ENCODE measurements around the gene ARPP21.

The ARPP21 gene

DNA sequence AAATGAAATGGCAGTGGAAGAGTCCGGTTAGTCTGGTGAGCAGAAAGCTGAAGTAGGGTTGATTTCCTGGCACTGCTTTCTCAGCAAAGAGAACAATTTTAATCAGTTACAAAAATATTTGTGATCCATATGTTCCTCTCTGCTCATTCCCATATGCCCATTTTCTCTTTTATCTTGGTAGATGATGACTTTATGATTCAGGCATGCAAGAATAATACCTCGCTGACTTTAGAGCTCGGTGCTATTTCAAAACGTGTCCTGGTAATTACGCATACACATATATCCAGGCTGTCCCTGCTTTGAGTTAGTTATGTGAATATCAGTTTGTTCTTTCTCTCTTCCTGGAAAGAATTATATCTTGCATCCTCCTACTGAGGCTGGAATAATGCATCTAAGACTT is 38.5 kb downstream of the ARPP21 start:
- no peak for DNase-seq

DNA sequence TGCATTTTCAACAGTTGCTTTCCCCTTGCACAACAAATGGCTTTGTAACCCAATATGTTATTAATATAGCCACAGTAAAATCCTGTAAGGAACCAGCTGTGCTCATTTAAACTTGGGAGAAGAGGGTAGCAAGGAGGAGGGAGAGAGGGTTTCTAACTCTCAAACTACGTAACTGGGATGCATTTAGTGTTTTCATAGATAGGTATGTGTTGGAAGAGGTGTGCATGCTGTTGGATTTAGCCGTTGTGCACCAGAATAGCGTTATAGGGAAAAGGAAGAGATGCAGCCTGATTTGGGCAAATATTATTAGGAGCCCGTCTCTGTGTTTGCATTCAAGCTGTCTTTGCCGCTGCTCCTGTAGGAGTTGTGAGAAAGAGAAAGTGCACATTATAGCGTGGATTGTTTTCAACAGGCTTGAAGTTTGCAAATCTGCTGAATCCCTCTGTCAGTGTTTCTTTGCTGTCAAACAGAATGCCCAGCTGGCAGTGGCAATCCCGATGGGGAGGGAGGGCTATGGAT is 39.4 kb downstream of the ARPP21 start:
- DNase-seq, result no peak

DNA sequence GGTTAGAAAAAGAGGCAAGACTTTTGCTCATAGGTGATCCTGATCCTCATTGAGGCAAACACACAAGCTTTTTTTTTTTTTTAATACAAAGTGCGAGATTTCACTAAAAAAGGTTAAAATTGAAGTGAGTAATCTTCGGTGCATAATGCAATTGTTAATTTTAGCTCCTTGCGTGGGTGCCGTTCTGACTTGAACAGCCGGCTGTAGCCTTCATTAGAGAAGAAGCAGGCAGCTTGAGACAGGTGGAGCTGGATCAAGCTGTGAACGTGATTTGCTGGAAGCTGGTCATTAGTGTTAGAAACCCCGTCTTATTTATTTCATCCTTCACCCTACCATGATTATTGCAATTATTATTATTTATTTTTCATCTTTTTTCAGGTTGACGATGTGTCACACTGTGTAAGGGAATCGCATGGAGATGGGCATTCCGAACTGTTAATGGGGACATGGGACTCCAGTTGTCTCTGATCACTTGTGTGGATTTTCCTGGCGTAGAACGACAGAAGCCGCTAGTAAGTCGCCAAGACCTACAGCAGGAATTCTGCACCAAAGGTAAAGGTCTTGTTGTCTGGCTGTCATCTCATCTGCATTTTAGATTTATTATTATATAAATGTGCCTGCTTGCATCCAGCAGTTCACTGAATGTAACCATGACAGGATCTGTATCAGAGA is 40.2 kb downstream of the ARPP21 start:
- DNase-seq, result no peak

DNA sequence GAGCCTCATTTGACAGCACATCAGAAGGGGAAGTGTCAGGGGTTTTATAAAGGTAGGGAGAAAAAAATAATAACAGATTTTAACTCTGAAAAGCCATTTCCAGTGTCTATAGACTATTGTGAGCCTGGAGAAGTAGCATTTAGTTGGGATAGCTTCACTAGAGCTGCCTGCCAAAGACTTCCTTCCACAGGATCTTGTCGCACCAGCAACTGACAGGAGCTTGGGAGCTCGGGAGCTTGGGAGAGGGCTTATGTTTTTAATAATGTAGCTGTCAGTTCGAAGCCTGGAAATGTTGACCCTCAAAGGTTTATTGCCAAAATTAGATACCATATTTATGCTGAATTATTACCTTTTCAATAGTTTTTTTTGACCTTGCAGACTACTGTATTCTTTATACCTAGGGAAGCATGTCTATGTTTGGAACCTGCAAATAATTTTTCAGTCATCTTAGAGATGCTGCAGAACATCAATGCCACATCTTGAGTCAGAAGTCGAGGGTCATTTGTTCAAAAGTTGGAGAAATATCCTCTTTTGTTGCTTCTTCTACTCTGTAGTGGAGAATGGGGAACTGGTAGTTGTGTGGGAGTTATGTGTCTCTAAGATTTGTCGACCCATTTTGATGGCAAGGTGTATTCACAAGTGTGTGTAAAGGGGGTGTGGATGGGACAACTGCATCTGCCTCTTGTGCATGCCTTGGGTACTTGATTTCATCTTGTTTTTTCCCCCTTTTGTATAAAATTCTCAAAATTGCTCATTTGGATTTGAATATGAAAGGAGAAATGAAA is 41.7 kb downstream of the ARPP21 start:
- DNase-seq, result no peak

DNA sequence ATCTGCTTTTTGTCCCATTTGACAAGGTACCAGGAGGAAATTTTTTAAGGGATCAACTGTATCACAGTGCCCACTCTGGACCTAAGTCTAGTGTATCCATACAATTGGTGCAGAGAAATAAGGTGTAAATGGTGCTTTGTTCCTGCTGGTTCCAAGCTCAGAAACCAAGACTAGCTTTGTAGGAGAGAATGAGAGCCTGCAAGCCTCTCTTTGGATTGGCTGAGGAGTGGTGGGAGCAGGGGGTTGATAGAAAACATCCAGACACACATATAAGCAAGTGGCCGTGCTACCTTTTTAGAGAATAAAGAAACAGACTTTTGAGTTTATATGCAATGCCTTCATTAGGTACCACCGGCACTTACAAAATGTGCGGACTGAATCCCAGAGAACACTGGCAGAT is 45.8 kb downstream of the ARPP21 start:
- DNase-seq, result no peak

DNA sequence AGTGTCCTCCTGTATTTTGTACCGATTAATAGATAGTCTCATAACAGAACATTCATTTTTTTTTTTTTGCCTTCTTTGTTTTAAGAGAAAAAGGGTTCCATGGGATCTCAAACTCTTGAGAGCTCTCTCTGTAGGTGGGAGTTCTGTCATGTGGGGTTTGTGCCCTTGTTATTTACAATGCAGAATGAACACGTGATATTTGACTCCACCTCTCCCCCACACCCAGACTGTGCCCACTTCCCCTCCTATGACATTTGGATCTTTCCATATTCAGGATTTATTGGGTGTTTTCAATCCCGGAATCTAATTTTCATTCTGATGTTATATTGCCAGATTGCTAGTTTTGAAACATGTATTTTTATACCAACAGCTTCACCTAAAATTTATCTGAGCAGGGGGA is 49.5 kb downstream of the ARPP21 start:
- no peak for DNase-seq

DNA sequence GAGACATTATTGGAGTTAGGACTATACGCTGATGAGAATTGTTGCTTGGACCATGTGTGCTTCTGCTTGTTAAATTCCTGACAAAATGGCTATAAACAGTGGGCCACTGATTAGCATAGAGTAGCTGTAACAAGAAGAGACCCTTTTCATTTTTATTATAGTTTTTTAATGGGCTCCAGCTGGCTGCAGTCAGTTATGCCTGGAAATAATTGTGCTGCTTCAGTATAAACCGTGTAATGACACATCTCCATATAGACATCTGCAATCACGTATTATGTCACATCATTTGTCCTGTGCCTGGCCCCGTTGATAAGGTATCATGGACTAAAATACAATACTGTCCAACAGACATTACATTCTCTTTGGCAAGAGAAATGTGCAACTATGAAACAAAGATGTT is 50.9 kb downstream of the ARPP21 start:
- DNase-seq, result no peak

DNA sequence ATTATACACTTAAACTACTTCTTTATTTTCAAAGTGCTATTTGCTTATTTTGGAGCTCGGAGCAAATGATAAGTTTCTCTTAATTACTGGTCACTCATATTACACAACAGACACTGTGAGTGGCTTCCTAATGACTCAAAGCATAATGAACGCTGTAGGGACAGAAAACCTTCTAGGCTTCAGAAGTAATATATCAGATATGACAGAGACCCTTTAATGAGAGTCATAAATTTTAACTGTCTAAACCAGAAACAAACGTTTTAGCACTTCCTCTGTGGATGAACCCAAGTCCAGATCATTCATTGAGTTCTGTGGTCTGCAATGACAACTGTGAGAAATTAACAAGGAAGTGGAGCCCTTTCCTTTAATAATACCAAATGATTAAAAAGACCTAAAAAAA is 66.6 kb downstream of the ARPP21 start:
- DNase-seq, result no peak

DNA sequence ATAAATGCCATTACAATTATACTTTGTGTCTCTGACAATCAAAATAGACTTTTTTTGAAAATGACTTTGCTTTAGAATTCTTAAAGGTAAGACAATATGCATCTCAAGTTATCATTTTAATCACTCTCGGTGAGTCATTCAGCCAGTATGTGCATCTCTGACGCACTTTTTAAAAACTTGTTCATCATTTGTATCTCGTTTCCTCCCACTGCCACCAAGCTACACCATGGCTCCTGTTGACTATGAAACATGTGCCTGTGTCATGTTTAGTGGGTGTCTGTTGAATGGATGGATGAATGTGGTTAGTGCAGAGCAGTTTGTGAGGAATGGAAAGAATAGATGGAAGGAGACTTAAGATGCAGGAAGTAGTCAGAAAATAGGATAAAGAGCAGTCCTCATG is 68.6 kb downstream of the ARPP21 start:
- DNase-seq, result no peak

DNA sequence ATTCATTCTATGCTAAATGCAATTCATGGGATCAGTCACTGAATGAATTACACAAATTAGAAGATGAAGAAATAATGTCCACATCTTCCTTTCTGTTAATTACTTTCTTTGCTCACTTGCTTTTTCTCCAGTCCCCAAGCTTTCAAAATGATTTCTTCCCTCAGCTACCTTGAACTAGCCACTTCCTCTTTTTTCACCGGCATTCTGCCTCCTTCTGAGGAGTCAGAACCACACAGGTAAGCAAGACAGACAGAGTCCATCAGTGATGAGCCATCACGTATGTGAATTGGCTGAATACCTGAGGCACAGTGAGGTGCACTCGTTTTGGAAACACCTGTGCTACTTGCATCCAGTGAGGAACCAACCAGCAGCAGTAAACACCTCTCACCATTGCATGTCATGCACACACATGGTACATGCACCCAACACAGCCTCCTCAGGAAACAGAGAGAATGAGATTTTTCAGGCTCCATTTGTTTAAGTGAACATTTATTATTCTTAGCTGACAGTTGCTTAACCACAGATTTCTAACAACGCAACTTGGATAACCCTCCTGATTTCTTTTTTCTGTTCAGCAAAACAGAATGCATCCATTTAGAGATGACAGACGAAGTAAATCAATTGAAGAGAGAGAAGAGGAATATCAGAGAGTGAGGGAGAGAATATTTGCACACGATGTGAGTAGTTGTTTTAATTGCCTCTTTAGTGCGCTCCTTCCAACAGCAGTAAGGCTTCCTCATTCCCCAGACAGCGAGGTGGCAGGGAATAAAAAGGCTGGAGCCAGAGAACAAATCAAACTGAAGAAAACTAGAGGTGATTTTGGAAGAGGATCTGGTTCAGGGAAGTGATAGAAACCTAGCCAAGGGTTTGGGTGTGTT is 69.3 kb downstream of the ARPP21 start:
- no peak for DNase-seq

DNA sequence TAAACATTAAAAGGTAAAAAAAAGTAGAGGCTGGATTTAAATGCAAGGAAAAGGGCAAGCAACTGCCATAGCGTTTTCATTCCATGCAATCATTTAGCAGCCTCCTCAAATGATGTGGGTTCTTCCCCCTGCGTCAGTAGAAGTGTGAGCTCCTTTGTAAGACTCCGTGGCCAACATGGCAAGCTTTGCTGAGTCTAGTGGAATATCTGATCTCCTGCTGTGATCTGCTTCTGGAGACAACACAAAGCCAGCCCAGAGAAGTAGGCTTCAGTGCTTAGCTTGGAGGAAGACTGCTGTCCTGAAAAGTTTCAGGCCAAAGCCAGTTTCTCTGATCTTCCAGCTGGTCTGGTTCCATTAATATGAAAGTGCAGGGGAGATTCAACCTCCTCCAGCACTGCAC is 70.4 kb downstream of the ARPP21 start:
- no peak for DNase-seq

DNA sequence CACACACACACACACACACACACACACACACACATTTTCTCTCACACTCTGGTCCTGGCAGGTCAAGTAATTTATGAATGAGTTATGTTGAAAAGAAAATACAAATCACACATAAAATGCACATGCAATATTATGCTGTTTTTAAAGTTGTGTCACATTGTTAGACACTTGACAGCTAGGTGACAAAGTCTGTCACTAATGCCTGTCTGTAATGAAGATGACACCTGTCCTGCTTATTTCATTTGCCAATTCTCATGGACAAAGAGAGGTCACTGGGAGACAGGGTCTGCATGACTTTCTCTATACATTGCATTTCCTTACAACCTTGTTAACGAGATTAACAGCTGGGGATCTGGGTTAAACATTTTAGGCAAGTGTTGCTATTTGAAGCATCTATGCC is 71.2 kb downstream of the ARPP21 start:
- no peak for DNase-seq

DNA sequence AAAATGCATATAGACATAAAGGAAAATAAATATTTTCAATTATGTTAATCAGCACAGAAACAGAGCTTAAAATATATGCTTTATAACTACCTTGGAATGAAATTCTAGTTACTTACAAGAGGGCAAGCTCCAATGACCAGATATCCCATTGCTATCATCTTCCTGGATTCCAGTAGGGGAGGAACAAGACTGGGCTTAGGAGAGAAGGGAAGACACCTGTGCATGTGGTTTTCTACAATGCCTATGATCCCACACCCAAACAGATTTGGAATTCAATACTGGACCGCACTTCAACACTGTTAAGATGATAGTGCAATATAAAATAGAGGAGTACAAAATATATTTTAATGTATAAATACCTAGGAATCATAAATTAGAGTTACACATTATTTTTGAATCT is 79.6 kb downstream of the ARPP21 start:
- no peak for DNase-seq

DNA sequence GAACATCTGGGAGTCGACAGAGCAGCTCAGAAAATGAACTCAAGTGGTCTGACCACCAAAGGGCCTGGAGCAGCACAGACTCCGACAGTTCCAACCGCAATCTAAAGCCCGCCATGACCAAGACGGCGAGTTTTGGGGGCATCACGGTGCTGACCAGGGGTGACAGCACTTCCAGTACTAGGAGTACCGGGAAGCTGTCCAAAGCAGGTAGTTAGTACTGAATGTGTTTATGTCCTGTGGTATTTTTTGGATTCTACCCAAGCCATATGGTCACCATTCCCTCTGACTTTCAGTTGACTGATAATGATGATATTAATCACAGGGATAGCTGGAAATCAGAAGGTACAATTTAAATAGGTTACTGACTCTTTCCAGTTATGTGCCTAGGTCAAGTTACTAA is 82.3 kb downstream of the ARPP21 start:
- no peak for DNase-seq

DNA sequence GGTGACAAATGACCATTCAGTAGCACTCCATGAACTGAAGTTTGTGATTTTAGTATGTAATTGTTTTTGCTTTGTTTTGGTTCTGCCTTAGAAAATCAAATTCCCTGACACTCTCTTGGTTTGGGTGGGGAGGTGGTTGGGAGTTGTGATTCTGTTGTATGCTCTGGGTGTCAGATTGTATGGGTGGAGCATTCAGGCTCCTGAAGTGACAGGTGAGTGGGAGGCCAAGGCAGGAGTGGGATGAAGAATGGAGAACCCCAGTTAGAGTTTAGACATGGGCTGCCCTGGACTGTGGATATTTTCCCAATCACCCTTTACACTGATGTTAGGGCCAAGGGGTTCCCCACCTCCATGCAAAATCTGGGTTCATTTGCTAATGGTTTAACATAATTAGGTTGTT is 83.6 kb downstream of the ARPP21 start:
- DNase-seq, result no peak

DNA sequence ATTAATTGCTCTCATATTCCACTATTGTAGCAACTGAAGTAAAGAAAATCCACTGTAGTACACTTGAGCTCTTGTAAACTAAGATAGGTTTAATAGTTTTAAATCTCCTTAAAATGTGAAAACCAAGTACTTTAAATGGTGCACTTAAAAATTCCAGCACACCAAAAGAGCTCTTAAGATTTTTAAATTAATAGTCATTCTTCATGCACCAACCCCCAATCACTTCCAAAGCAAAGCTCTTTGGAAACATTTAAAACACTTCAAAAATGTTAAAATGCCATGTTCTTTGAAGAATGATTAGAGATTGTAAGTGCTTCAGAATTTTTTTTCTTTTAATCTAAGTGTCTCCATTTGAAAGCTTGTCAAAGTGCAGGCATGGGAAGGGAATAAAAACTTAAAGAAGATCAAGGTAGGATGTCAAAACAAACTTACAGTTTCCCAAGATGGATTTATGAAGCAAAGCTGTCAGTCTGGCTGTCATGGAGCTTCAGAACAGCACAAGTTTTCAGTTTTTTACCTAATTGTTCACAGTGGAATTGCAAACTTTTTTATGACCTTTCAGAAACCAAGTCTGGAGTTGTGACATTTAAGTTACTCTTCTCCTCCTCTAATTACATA is 84.3 kb downstream of the ARPP21 start:
- no peak for DNase-seq

DNA sequence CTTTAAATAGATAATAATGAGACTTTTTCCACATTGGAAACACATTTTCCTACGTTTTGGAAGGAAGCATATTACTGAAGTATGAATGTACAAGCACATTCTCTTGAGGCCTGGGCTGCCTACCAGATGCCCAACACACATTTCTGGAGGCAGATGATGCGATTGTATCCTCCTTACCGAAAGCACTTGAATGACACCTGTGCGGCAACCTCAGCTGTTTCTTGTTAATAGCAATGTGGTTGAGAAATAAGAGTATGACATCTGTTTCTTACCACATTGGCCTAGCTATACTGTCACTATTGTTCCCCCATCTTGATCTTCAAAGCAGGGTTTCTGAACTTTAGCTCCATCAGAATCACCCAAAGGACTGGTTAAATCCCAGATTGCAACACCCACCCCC is 84.8 kb downstream of the ARPP21 start:
- DNase-seq, result no peak

DNA sequence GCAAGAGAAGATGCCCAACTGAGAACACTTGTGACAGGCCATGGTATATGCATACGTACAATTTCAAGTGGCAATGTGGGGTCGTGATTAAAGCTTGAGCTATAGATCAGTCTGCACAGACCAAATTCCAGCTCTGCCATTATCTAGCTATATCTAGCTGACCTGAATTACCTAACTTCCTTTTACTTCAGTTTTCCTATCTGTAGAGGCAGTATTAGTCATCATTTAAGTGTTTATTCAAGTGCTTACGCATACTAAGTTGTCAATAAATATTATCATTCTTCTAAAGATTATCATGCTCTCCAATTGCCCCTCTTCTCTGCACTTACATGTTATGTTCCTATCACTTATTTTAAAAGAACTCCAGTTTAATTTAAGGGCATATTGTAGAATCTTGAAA is 87.9 kb downstream of the ARPP21 start:
- no peak for DNase-seq

DNA sequence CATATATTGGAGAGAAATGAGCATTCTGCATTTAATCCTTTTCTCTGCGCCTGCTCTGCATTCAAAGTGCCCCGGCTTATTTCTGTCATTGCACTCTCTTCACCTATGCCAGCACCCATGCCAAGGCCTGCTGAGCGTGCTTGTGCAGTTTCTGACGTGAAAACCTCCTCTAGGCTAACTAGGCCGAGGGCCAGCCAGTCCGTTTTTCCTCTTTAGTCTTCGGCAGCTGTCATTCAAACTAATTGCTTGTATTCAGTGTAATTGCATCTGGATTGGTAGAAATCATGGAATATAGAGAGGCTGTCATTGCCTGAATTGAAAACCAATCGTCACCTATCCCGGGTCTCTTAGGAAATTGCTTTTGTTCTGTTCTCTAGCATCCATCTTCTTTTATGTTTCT is 94.0 kb downstream of the ARPP21 start:
- DNase-seq, result no peak

DNA sequence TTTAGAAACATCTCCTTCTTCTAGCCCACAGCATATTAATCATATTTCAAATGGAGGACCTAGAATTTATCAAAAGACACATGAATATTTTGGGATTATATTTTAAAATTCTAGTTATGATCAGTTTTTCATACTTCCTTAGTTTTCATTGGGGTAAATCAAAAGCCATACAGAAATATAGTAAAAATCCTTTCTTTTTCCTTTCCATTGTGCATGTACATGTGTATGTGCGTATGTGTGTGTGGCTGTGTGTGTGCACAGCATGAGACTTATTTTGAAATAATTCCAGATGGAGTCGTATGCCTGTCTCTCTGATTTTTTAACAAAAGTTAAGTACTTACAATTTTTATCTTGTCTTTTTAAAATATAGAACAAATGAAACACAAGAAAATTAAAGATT is 94.5 kb downstream of the ARPP21 start:
- no peak for DNase-seq

DNA sequence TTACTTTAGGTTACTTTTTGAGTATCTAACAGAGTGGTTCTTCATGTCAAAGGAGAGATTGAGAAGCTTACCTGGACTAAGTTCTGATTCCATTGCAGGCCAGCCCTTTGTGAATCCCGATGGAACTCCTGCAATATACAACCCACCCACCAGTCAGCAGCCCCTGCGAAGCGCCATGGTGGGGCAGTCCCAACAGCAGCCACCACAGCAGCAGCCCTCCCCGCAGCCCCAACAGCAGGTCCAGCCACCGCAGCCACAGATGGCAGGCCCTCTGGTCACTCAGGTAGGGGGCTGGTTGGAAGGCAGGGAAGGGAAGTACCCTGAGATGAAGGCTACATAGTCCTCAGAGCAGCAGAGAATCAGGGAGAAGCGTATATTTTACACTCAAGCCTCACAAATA is 97.8 kb downstream of the ARPP21 start:
- DNase-seq, result no peak

DNA sequence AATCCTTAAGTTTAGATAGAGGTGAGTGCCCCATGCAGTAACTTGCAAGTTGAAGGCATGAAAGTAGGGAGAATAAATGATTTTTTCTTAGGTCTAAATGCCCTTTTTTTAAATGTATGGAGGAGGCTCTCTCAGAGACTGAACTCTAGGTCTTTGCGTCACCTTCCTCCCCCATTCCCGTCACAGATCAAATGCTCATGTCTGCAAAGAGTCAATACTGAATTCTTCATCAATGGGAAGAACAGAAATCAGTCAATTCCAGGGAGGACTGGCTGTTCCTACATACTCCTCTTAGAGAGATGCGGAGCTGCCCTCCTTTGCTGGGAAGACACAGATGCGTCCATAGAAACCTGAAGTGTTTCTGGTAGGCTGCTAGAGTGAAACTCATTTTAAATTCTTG is 98.2 kb downstream of the ARPP21 start:
- no peak for DNase-seq

All from stimulated activated CD4-positive, alpha-beta T cell treated with anti-CD3 and anti-CD28 coated beads, Interleukin-4, amount 100 ng/mL, for 24 hours (primary cell).